Posterior cingulate gyrus (tissue), 11 donors: Measurements from ENCODE around the gene TMPRSS9.
"Not testable (repeated sequence)": the region's sequence is repeated elsewhere in the genome, so short reads cannot be mapped to it uniquely, and the experiment has no call there.

ENCODE experiments used
- DNase-seq, 10 donors: peaks; one replicate each; pipeline versions ENCODE4 v3.0.0 to v3.0.0-alpha.2; 2020 to 2021; ENCODE audit warnings: mixed read lengths in 3 of 10
- intact Hi-C: fragments of 100-400 bp; cut with DNase I; formaldehyde crosslinking; loops from one replicate; pipeline ENCODE4 v1.15.1; 2023

The TMPRSS9 gene

GRCh38 chr19:2382530-2383222 lies 22.6 kb downstream of the TMPRSS9 start:
- DNase-seq: no peak
- intact Hi-C loops: no loop called here

GRCh38 chr19:2385053-2385721 lies 25.1 kb downstream of the TMPRSS9 start:
- intact Hi-C loops: loop anchor here (2.0 kb wide), 1 partner anchor 222 kb away; the partner anchor contains the start of gene DOT1L
- peak in 1 of 10 donors; percentile 37 for DNase-seq

- intact Hi-C loops: no loop called here
- DNase-seq: no peak
These were observed 27.6 kb downstream of the TMPRSS9 start for GRCh38 chr19:2387367-2388288.

- intact Hi-C loops: no loop called here
- no peak for DNase-seq
These were observed 29.5 kb downstream of the TMPRSS9 start for GRCh38 chr19:2389594-2389993.

- intact Hi-C loops: loop anchor here (1.0 to 5.0 kb wide), 2 partner anchors 59 to 116 kb away; no protein-coding TSS in a partner anchor
- peak in 4 of 10 donors; percentile 20 to 47 (median 36) for DNase-seq
These were observed 31.2 kb downstream of the TMPRSS9 start for GRCh38 chr19:2391118-2391725.

- intact Hi-C loops: loop anchor here (5.0 kb wide), 1 partner anchor 60 kb away; no protein-coding TSS in a partner anchor
- no peak for DNase-seq
These were observed 32.3 kb downstream of the TMPRSS9 start for GRCh38 chr19:2392366-2392765.

- DNase-seq: not testable (repeated sequence)
- intact Hi-C loops: loop anchor here (5.0 kb wide), 1 partner anchor 61 kb away; no protein-coding TSS in a partner anchor
These were observed 32.8 kb downstream of the TMPRSS9 start for GRCh38 chr19:2392899-2393298.

- intact Hi-C loops: loop anchor here (5.0 kb wide), 1 partner anchor 62 kb away; no protein-coding TSS in a partner anchor
These were observed 34.0 kb downstream of the TMPRSS9 start for GRCh38 chr19:2394054-2394441.

GRCh38 chr19:2394442-2395292 lies 34.6 kb downstream of the TMPRSS9 start:
- no peak for DNase-seq
- intact Hi-C loops: loop anchor here (5.0 kb wide), 1 partner anchor 62 kb away; no protein-coding TSS in a partner anchor

More at GRCh38 chr19:2394054-2394441, 34.0 kb downstream of the TMPRSS9 start:
- no peak for DNase-seq

GRCh38 chr19:2395293-2395829 lies 35.3 kb downstream of the TMPRSS9 start:
- DNase-seq, intact Hi-C loops: not testable (repeated sequence)

- DNase-seq, intact Hi-C loops: not testable (repeated sequence)
These were observed 37.1 kb downstream of the TMPRSS9 start for GRCh38 chr19:2397173-2397572.

GRCh38 chr19:2398735-2399305 lies 38.8 kb downstream of the TMPRSS9 start:
- intact Hi-C loops: no loop called here
- no peak for DNase-seq

GRCh38 chr19:2399582-2399981 lies 39.5 kb downstream of the TMPRSS9 start:
- intact Hi-C loops: no loop called here
- no peak for DNase-seq

- intact Hi-C loops: no loop called here
- no peak for DNase-seq
These were observed 48.2 kb downstream of the TMPRSS9 start for GRCh38 chr19:2408247-2408646.

- intact Hi-C loops: no loop called here
- no peak for DNase-seq
These were observed 49.4 kb downstream of the TMPRSS9 start for GRCh38 chr19:2409352-2409912.

GRCh38 chr19:2410023-2410422 lies 50.0 kb downstream of the TMPRSS9 start:
- no peak for DNase-seq
- intact Hi-C loops: no loop called here

- intact Hi-C loops: no loop called here
- no peak for DNase-seq
These were observed 51.6 kb downstream of the TMPRSS9 start for GRCh38 chr19:2411709-2412108.

- intact Hi-C loops: no loop called here
- DNase-seq: no peak
These were observed 52.4 kb downstream of the TMPRSS9 start for GRCh38 chr19:2412449-2412848.
